HepG2 (cell line): Measurements from ENCODE around the gene CCDC170. TPM values are rescaled to one million over a fixed set of nuclear protein-coding genes. Genes with fewer than 3 reads are reported as not detected.

Experiments used
- ARID3A ChIP-seq: IDR thresholded peaks from 2 replicates; pipeline ENCODE4 v1.6.1; 2012; ENCODE audit warnings: low read depth, low read length, improper control_type of control experiment
- ATF7-NPFF ChIP-seq: sonication (generic); formaldehyde crosslinking; IDR thresholded peaks from 2 replicates; pipeline ENCODE4 v1.8.1; 2023; ENCODE audit warnings: mild to moderate bottlenecking, low read depth, missing genetic modification reagents, moderate library complexity
- CBX2 ChIP-seq, 2 experiments: fragments of 200-600 bp in 1 of 2; sonication (generic); formaldehyde crosslinking in 1 of 2; IDR thresholded peaks; 2 replicates each; pipeline versions ENCODE4 v1.7.0 to v1.8.1; 2018 to 2022; ENCODE audit warnings: low read depth in 2 of 2, low read length in 1 of 2, mild to moderate bottlenecking in 1 of 2, missing genetic modification reagents in 1 of 2
- CEBPZ ChIP-seq: IDR thresholded peaks from 2 replicates; pipeline ENCODE4 v1.6.1; 2012; ENCODE audit warnings: low read length, improper control_type of control experiment
- CHCHD3 ChIP-seq: sonication (generic); formaldehyde crosslinking; IDR thresholded peaks from 2 replicates; pipeline ENCODE4 v1.8.0; 2022; ENCODE audit warnings: mild to moderate bottlenecking, missing genetic modification reagents, moderate library complexity
- FOXJ3 ChIP-seq: sonication (generic); formaldehyde crosslinking; IDR thresholded peaks from 2 replicates; pipeline ENCODE4 v1.4.0; 2020; ENCODE audit warnings: missing genetic modification reagents, mild to moderate bottlenecking, borderline replicate concordance
- FOXM1 ChIP-seq: sonication (generic); formaldehyde crosslinking; IDR thresholded peaks from 2 replicates; pipeline ENCODE4 v1.5.0; 2020; ENCODE audit warnings: missing genetic modification reagents
- KLF11 ChIP-seq: IDR thresholded peaks from 2 replicates; pipeline ENCODE4 v1.6.1; 2016; ENCODE audit warnings: missing compliant biosample characterization
- MAFK ChIP-seq, 2 experiments: IDR thresholded peaks in 1 of 2; conservative IDR thresholded peaks in 1 of 2; 2 replicates each; pipeline ENCODE4 v1.6.1; 2011; ENCODE audit warnings: improper control_type of control experiment in 2 of 2, low read length in 2 of 2
- NBN ChIP-seq: fragments of 450-650 bp; conservative IDR thresholded peaks from 2 replicates; pipeline ENCODE4 v1.6.1; 2017
- SP4 ChIP-seq: sonication (generic); formaldehyde crosslinking; IDR thresholded peaks from 2 replicates; pipeline ENCODE4 v1.8.1; 2023; ENCODE audit warnings: mild to moderate bottlenecking, missing genetic modification reagents
- STAT6 ChIP-seq: sonication (generic); formaldehyde crosslinking; IDR thresholded peaks from 2 replicates; pipeline ENCODE4 v1.4.0; 2020; ENCODE audit warnings: missing genetic modification reagents, mild to moderate bottlenecking, borderline replicate concordance
- ZEB1 ChIP-seq: IDR thresholded peaks from 2 replicates; pipeline ENCODE4 v1.6.1; 2012; ENCODE audit warnings: mild to moderate bottlenecking, low read depth, inconsistent platforms; ENCODE audit not compliant: insufficient replicate concordance
- ZMYM3 ChIP-seq: sonication (generic); formaldehyde crosslinking; IDR thresholded peaks from 2 replicates; pipeline ENCODE4 v1.5.1; 2020; ENCODE audit warnings: mild to moderate bottlenecking, missing genetic modification reagents
- ZNF24 ChIP-seq: fragments of 450-650 bp; IDR thresholded peaks from 2 replicates; pipeline ENCODE4 v1.6.1; 2017; ENCODE audit warnings: antibody characterized with exemption, mild to moderate bottlenecking
- ZNF414 ChIP-seq: sonication (generic); formaldehyde crosslinking; IDR thresholded peaks from 2 replicates; pipeline ENCODE4 v1.5.0; 2020; ENCODE audit warnings: missing genetic modification reagents
- ZNF512 ChIP-seq: sonication (generic); formaldehyde crosslinking; IDR thresholded peaks from 2 replicates; pipeline ENCODE4 v1.4.0; 2020; ENCODE audit warnings: mild to moderate bottlenecking, missing genetic modification reagents
- polyA plus RNA-seq, 8 experiments: library from polyadenylated mRNA; depleted of rRNA in 3 of 8; stranded (reverse) in 7 of 8; unstranded in 1 of 8; fragments of >200 nt; fragmentation: Illumina TruSeq in 4 of 8; extraction: Trizol in 4 of 8; gene quantifications; 2 replicates each; pipeline versions ENCODE4 v1.2.1 to v1.2.3, GENCODE V29; 2011 to 2016; ENCODE audit warnings: low read depth in 4 of 8, missing spikeins in 1 of 8, mixed read lengths in 1 of 8; ENCODE audit not compliant: insufficient read depth in 1 of 8
- total RNA-seq, 5 experiments: library from RNA; depleted of rRNA; stranded (reverse); fragments of >200 nt; fragmentation: Illumina TruSeq; extraction: Trizol; gene quantifications; 2 replicates each; pipeline ENCODE4 v1.2.3, GENCODE V29; 2016; ENCODE audit warnings: low read depth in 1 of 5

Gene CCDC170
- total and polyA plus RNA-seq, 2 of the 13 experiments (the other 11 are each of a cell fraction or from before 2014, with no cell fraction given), result 0.90 to 5.1 TPM

- TF ChIP-seq STAT6 (peak; percentile 99), FOXM1 (CRISPR knock-in tag) (peak; percentile 80; the same call in 1 of the 2 replicates), ARID3A (peak; percentile 99), NBN (no peak; the same call in 1 of the 2 replicates), CBX2 (IDR thresholded peaks at IDR 0.05; ENCODE audit: low read depth, low read length) (no peak; the same call in 1 of the 2 replicates), CBX2 (CRISPR knock-in tag; IDR thresholded peaks at IDR 0.05; ENCODE audit: low read depth) (no peak), ZNF24 (peak; percentile 74; the same call in 1 of the 2 replicates), MAFK (conservative IDR thresholded peaks at IDR 0.05 in 1 of 2, IDR thresholded peaks at IDR 0.05 in 1 of 2; ENCODE audit: low read length in 2 of 2) (no peak; a peak in 1 of 4 replicates), ZNF512 (0 out of 2 replicates have a peak, but pooled peaks have one; percentile 38), CHCHD3 (no peak), ATF7-NPFF (CRISPR knock-in tag) (peak; percentile 97), FOXJ3 (CRISPR knock-in tag) (peak; percentile 93; the same call in 1 of the 2 replicates), ZEB1 (peak; percentile 73), SP4 (peak; percentile 97), ZNF414 (CRISPR knock-in tag) (peak; percentile 99; the same call in 1 of the 2 replicates), ZMYM3 (peak; percentile 82), KLF11 (CRISPR knock-in tag) (peak; percentile 92), CEBPZ (no peak)
Measured at GRCh38 chr6:151451950-151452749, 41.7 kb upstream of the CCDC170 start, which contains the start of gene RMND1 (continued).
